DMS53 treated with DMSO at 0.1 percent for 48 hours (cell line): ENCODE results near the gene CDH4.

Experiments
- DNase-seq: peaks from one replicate; lab custom pipeline; 2025; ENCODE audit not compliant: unreplicated experiment; lab: John Stamatoyannopoulos, UW

The CDH4 gene

DNA sequence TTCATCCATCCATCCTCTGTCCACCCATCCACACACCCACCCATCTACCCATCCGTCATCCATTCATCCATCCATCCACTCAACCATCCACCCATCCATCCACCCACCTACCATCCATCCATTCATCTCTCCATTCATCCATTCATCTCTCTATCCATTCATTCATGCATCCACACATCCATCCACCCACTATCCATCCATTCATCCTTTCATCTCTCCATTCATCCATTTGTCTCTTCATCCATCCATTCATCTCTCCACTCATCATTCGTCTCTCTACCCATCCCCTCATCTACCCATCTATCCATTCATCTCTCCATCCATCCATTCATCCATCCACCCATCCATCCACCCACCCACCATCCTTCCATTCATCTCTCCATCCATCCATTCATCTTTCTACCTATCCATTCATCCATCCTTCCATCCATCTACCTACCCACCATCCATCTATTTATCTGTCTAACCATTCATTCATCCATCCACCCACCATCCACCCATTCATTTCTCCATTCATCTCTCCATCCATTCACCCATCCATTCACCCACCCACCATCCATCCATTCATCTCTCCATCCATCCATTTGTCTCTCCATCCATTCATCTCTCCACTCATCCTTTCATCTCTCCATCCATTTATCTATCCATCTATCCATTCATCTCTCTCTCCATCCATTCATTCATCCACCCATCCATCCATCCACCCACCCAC is 538.2 kb downstream of the CDH4 start:
- DNase-seq = no peak

DNA sequence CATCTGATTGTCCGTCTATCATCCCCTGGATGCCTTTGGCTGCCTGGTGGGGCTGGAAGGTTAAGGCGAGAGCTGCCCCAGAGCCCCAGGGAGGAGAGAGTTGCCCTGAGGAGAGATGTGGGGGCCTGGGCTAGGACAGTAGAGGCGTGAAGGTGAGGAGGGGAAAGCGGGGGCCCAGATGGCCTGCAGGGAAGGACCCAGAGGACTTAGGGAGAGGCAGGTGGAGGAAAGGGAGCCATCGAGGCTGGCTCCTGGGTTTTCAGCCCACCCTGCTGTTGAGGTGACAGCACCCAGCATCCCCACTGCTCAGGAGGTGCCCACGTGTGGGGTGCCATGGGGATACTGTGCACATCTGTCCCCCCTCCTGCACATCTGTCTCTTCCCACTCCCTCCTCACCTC is 539.9 kb downstream of the CDH4 start:
- DNase-seq = no peak

DNA sequence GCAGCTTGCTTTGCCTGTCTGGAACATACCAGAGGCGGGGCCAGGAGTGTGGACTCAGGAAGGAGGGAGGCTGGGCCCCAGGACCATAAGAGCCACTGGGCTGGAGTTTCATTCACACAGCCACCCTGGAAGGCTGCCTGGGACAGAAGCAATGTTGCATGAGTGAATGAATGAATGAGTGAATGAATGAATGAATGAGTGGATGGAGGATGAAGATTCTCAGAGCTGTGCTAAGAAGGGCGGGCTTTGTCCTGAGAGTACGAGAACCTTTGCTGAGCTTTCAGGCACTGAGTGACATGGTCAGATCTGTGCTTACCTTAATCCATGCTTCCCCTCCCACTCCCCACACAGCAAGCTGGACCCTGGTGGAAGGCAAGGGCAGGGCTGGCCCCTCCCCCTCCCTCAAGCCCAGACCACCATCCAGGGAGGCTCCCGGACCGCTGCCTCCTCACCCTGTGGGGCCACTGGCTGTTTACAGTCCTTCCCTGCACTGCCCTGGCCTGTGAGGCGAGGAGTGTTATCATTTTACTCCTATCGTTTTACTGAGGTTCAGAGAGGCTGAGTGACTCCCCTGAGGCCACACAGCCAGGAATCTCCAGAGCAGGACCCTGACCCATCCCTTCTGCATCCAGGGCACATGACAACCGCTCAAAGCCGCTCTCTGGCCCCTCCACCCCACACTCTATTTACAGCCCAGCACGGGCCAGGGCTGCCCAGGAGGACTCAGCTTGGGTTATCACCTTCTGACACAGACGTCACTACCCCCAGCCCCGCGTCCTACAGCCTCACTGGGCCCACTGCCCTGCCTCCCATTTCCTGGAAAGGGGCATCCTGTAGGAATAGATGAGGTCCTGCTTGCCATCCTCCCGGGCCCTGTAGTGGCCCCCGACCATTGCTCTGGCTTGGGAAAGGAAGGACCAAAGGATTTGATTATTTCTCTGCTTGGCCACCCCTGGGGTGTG is 543.9 kb downstream of the CDH4 start:
- no peak for DNase-seq

DNA sequence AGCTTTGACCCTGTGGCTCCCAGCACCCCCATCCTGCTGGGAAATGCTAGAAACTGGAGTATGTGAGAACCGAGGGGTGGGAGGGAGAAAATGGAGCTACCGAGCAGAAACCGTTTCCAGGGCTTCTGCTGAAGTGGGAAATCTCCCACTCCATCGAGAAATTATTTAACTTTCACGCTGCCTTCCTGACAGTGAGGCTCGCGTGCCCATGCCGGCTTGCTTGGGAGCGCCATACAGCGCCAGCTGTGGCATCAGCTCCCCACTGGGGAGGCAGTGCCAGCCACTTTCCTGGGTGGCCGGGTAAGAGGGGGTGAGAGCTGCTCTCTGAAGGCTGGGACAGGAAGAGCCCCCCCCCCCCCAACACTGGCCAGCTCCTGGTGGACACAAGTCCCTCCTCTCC is 544.7 kb downstream of the CDH4 start:
- no peak for DNase-seq

DNA sequence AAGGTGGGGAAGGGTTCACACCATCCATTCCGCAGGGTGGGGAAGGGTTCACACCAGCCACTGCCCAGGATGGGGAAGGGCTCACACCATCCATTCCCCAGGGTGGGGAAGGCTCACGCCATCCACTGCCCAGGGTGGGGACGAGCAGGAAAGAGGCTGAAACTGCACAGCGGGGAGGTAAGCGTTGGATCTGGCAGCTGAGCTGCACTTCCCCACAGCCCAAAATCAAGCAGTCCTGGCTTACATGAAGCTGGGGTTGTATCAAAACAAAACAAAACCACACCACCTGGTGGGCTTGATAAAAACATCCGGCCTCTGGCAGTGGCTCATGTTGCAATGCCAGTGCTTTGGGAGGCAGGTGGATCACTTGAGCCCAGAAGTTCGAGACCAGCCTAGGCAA is 545.1 kb downstream of the CDH4 start:
- DNase-seq = no peak

DNA sequence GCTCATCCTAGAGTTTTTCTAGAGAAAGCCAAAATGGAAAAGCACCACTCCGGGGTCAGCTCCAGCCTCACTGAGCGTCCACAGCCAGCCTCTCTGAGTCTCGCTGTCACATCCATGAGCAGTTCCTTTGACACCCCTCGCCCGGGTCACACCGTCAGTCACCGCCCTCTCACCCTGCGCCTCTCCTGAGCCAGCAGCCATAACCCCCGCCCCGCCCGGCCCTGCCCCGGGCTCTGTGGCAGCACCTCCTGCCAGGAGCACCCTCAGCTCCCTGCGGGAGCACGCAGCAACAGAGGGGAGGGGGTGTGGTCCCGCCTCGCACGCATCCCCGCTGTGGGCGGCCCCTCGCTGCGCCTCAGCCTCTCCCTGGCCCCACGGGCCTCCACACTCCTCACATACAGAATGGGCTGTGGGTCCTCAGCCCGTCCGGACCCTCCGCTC is 545.9 kb downstream of the CDH4 start:
- no peak for DNase-seq

DNA sequence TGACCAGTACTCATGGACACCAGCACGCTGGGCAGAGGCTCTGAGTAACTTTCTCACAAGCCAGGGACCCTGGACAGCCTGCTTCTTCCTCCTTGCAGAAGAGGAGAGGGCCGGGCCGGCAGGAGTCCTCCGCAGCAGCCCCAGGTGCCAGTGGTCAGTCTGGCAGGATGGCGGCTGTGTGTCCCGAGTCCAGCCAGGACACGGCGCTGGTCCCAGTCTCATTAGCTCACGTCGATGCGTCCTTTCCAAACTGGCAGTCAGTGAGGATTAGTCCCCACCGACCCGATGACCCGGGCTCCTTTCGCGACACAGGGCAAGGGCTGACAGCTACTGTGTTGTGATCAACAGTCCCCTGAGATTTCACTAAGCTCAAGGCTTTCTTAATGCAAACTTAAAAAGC is 546.6 kb downstream of the CDH4 start:
- no peak for DNase-seq

DNA sequence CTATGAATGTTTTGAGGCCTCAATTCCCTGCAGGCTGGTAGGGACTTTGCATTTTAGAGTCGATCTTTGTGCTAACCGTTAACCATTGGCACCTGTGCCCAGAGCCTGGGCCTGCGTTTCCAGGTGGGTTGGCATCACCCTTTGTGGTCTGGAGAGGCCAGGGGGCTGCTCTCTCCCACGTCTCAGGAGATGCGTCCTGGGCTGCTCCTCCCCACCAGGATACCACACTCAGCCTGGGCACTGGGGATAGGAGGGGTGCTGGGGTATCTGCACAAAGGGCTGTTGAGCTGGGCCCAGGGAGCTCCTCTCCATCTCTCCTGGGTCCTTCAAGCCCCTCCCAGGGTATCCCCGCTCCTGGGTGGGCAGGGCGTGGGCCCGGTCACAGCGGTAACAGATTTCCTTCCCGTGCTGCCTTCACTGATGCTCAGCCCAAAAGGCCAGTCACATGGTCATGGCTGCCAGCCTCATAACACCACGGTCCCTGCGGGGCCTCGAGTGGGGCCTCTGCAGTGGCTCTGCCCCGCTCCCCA is 547.4 kb downstream of the CDH4 start:
- DNase-seq = no peak

DNA sequence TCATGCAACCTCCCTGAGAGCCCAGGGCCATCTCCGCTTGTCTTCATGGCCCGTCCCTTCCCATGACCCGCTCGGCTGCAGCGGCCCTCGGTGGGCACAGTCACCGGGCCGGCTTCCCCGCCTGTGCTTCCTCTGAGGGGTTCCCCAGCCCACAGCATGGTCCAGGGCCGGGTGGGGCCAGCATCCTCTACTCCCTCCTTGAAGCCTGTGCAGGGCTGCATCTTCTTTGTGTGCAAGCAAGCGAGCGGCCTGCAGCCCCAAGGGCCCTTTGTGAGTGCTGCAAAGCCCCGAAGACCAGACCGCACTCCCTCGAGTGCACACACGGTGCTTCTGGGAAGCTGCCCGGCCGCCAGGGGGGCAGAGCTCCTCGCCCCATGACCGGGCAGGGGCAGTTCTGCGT is 547.9 kb downstream of the CDH4 start:
- no peak for DNase-seq

DNA sequence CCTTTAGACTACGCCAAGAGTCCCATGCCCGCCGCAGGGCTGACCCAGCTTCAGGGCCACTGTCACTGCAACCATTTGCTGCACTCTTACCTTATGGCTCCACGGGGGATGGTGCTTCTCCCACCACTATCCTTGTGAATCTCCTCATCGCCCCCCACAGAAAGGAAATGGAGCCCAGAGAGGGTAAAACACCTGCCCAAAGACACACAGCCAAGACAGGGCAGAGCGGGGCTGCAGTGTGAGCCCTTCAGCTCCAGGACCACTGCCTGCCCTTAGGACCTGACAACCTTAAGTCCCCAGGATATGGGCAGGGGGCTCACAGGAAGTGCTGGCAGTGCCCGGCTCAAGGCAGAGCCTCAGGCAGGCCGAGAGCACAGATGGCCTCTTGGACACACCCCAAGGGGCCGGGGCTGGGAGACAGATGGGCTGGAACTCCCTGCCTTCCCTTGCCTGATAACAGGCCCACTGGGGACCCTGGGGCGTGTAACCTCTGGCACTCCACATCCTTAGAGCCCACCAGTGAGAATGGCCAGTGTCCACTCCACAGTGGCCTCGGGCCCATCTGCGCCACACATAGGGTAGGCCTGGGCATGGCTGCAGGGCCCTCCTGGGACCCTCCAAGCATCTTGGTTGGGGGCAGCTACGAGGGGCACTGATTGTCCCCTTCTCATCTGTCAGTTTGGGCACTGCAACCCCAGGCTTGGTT is 548.5 kb downstream of the CDH4 start:
- no peak for DNase-seq

DNA sequence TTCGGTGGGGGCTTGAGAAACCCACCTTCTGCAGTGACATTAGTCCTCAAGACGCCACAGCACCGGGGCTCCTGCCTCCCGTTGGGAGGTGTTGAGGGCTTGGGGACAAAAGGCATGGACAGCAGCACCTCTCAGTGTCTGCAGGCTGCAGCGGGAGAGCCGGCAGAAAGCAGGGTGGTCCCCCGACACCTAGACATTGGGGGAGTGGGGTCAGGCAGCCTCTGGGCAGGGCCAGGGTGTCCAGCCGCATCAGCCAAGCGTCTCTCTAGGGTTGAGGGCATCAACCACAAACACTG is 549.0 kb downstream of the CDH4 start:
- DNase-seq = no peak

DNA sequence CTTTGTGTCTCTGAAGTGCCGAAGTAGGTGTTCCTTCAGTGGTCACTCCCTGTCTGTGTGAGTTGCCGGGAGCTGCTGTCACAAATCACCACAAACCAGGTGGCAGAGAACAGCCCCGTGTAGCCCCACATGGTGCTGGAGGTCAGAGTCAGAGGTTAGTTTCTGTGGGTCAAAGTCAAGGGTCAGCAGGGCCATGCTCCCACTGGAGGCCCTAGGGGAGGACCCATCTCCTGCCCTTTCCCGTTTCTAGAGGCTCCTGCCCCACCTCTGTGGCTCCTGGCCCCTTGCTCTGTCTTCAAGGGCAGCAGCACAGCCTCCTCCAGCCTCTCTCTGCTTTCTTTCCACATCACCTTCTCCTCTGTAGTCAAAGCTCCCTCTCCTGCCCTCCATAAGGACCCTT is 549.4 kb downstream of the CDH4 start:
- no peak for DNase-seq

DNA sequence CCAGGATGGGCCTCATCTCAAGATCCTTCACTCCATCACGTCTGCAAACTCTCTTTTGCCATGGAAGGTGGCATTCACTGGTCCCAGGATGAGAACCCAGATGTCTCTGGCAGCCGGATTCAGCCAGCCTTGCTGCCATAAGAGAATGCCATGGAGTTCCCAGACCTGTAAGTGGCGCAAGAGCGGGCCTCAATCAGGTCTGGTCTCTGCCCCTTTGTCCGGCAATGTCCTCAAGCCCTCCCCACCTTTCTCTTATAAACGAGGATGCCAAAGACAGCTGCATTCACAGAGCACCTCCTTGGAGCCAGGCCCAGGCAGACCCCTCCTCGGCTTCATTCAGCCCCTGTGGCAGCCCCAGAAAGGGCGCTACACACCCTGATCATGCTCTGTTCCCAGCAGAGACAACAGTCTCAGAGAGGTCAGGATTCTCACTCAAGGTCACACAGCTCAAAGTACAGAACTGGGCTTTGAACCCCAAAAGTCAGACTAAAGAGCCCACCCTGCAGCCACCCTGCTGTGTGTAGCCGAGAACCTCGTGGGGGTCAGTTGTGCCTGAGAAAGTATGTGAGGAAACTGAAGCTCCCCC is 549.9 kb downstream of the CDH4 start:
- DNase-seq = no peak

DNA sequence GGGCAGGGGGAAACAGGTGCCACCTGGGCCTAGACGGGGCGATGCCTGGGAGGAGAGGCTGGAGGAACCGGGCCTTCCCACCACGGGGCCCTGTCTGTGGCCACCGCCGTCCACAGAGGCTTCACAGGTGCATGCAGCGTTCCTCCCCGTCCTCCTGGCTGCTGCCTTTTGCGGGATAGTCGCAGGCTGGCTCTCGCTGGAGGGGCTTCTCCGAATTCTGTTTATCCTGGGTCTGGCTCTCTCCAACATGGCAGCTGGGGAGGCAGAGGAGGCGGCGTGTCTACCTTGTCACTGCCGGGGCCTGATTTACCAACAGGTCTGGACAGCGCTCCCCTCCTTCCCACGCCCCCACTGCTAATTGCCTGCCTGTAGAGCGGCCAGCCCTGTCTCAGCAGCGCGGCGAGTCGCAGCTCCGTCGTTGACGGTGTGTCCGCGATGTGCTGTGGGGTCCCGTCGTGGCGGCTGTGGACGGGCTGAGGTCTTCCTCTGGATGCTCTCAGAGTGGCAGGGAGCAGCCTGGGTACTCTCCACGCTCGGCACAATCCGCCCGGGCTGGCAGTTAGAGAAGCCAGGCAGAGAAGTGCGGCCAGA is 550.8 kb downstream of the CDH4 start:
- no peak for DNase-seq

DNA sequence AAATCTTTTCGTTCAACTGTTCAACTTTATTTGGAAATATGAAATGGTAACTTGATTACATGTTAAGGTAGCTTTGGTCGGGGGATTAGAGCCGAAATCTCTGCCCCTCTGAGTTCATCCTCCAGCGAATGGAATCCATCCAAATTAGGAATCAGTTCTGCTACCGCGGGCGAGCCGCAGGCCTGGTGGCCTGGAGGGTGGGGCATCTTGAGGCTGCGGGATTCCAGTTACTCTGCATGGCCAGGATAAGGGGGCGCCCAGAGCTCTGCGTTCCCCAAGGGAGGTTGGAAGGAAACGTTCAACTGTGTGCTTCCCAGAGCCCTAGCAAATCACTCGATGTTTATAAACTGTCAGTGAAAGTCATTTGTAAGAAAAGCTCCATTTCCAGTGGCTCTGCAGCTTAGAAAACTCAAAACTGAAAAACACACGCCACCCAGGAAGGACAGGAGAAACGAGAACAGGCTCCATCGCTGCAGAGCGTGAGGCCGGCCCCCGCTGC is 551.4 kb downstream of the CDH4 start:
- DNase-seq = no peak

DNA sequence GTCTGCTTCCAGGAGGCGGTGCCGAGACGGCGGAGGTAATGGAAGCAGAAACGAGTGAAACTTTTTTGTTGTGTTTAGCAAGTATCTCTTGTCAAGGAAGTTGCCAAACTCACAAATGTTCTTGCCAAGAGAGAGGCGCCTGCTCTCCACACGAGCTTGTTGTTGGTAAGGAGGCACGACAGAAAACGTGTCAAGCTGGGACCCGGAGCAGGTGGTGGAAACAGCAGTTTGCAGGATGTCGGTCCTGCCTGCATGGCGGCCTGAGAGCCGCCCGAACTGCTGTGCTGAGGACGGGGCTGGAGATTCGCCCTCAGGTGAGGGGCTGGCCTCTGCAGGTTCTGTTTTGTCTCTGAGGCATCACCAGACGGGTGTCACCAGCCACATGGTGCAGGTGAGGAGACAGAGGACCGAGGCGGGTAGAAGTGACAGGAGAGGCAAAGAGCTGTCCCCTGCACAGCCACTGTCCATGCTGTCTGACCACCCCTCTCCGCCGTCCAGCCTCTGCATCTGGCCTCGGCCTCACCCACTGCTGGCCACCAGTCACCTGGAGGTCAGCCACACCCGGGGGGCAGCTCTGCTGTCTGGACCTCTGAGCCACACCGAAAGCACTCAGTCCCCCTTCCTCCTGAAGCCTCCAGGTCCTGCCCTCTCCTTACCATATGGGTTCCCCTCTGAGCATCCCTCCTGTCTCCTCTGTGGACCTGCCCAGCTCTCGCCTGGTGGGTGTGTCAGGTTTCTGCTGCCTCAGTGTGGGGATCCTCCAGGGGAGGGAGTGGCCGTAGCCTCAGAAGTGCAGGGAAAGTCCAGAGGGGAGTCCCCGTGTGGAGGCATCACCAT is 552.1 kb downstream of the CDH4 start:
- no peak for DNase-seq

DNA sequence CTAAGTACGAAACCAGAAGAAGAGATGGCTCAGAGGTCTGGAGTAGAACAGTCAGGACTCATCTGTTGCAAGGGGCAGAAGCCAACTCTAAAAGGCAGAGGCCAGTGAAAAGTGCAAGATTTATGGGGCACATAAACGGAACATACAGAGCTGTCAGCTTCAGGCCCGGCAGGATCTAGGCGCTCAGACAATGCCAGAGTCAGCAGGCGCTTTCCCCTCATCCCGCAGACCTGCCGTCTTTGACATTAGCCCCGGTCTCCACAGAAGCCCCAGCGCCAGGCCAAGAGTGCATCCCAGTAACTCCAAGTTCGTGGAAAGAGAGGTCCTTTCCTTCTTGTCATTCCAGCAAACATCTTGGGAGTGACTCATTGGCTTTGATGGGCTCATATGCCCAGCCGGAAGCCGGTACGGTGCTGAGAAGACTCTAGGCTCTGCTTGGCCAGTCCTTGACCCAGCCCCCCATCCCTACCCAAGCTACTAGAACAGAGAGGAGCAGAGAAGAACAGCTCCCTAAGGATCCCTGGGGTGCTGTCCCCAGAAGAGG is 552.8 kb downstream of the CDH4 start:
- no peak for DNase-seq

DNA sequence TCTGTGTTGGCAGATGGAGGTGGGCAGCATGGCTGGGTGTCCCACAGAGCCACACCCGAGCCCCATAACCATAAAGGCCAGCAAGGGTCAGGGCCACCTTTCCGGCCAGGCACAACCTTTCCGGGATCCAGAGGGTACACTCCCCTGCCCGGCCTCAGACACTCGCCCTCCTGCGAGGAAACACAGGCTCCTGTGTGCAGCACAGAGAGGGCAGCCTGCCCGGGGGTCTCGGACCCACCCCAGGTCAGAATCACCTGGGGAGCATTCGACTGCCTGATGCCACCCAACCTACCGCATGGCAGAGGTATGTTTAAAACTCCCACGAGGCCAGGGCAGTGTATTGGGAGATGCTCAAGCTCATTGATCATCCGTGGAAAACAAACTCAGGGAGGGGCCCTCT is 553.3 kb downstream of the CDH4 start:
- DNase-seq = no peak

DNA sequence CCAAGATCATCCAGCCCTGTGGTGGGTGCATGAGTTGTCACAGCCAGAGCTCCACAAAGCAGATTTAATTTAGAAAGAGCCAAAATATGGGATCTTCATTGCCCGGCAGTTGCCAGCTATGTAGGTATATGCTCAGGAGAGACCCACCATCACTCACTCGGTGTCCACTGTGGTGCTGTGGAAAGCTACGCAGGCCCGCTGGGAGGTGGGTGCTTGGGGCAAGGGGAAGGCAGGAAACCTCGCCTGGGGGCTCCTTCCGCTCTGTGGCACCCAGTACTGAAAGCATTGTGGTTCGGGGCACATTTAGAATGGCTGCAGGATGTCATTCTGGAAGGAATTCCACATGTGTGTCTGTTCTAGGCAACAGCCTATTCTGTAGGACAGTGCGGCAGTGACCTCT is 553.7 kb downstream of the CDH4 start:
- no peak for DNase-seq

DNA sequence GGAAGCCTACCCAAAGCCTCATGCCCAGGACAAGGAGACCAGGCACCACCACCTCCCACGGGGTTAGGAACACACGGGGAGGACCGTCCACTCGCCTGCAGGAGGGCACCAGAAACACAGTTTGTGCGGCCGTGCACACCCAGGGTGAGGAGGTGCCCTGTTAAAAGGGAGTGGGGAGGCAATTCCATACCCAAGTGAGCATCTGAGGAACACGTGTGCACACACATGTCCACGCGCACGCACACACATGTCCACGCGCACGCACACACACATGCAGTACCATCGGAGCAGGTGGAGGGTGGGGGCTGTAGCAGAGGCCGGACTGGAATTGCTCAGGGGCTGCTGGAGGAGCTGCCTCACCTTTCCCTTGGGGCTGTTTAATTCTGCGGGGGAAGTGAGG is 554.3 kb downstream of the CDH4 start:
- DNase-seq = no peak
